GM19397 (cell line): ENCODE data around the gene ZNF433.
A peak's percentile ranks its signal among the peaks of the same experiment; 100 is the strongest.
"Not testable (repeated sequence)": the region's sequence is repeated elsewhere in the genome, so short reads cannot be mapped to it uniquely, and the experiment has no call there.

ENCODE experiments used
- ATAC-seq: cut with Tn5 transposase; IDR thresholded peaks from one replicate; pipeline ENCODE4 v1.9.1; 2021; ENCODE audit warnings: mild to moderate bottlenecking, moderate library complexity; ENCODE audit not compliant: unreplicated experiment

Gene ZNF433

DNA sequence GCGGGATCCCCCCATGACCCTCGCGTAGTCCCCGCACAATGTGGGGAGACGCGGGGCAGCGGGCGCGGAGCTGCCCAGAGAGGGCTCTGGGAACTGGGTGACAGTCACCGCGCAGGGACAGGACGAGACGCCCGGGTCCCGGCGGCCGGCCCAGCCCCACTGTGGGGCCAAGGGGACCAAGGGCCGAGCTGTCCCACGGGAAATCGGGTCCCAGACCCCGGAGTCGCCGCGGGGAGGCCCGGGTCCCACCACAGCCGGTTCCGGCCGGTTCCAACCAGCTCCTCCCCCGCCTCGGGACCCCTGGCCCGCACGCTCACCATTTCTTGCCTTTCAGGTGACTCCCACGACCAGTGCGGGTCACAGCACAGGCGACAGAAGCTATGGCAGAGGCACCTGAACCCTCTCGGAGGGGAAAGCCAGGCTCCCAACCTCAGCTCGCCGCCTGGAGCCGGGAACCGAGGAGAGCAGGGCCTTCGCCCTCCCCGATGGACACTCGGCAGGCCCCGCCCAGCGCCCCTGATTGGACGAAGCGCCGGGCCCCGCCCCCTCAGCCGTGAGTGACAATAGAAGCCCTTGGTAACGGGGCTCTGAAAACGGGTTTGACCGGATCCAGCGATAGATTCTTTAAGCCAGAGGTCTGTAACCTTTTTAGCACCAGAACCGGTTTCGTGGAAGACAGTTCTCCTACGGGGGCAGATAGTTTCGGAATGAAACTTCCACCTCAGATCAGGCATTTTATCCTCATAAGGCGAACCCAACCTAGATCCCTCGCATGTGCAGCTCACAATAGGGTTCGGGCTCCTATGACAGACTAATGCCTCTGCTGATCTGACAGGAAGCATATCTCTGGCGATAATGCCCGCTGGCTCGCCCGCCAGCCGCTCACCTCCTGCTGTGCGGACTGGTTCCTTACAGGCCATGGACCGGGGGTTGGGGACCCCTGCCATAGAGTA is at the start of gene ZNF433:
Gene ZNF433 (minus strand): TSS at position 460 of the 953 bp plus-strand sequence. CDS start 140 bp downstream, at position 320.
- peak; percentile 94 for ATAC-seq

DNA sequence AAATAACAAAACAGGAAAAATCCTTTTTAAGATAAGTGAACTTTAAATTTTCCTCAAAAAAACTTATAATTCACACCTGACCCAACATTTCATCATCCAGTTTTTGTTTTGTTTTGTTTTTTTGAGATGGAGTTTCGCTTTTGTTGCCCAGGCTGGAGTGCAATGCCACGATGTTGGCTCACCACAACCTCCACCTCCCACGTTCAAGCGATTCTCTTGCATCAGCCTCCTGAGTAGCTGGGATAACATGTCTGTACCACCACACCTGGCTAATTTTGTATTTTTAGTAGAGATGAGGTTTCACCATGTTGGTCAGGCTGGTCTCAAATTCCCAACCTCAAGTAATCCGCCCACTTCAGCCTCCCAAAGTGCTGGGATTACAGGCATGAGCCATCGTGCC is 47.9 kb upstream of the ZNF433 start:
- not testable (repeated sequence) for ATAC-seq

DNA sequence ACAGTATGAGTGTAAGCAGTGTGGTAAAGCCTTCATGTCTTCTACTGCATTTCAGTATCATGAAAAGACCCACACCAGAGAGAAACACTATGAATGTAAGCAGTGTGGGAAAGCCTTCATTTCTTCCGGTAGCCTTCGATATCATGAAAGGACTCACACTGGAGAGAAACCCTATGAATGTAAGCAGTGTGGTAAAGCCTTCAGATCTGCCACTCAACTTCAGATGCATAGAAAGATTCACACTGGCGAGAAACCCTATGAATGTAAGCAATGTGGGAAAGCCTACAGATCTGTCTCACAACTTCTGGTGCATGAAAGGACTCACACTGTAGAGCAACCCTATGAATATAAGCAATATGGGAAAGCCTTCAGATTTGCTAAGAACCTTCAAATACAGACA is 41.9 kb upstream of the ZNF433 start:
- no peak for ATAC-seq

DNA sequence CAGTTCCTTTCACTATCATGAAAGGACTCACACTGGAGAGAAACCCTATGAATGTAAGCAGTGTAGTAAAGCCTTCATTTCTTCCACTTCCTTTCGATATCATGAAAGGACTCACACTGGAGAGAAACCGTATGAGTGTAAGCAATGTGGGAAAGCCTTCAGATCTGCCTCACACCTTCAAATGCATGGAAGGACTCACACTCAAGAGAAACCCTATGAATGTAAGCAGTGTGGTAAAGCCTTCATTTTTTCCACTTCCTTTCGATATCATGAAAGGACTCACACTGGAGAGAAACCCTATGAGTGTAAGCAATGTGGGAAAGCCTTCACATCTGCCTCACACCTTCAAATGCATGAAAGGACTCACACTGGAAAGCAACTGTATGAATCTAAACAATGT is 40.9 kb upstream of the ZNF433 start:
- not testable (repeated sequence) for ATAC-seq

DNA sequence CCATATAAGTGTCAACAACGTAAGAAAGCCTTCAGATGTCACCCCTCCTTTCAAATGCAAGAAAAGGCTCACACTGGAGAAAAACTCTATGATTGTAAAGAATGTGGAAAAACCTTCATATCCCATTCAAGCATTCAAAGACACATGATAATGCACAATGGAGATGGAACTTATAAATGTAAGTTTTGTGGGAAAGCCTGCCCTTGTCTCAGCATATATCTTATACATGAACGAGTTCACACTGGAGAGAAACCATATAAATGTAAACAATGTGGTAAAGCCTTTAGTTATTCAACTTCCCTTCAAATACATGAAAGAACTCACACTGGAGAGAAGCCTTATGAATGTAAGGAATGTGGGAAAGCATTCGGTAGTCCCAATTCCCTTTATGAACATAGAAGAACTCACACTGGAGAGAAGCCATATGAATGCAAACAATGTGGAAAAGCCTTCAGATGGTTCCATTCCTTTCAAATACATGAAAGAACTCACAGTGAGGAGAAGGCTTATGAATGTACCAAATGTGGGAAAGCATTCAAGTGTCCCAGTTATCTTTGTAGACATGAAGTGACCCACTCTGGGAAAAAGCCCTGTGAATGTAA is 40.2 kb upstream of the ZNF433 start:
- no peak for ATAC-seq

DNA sequence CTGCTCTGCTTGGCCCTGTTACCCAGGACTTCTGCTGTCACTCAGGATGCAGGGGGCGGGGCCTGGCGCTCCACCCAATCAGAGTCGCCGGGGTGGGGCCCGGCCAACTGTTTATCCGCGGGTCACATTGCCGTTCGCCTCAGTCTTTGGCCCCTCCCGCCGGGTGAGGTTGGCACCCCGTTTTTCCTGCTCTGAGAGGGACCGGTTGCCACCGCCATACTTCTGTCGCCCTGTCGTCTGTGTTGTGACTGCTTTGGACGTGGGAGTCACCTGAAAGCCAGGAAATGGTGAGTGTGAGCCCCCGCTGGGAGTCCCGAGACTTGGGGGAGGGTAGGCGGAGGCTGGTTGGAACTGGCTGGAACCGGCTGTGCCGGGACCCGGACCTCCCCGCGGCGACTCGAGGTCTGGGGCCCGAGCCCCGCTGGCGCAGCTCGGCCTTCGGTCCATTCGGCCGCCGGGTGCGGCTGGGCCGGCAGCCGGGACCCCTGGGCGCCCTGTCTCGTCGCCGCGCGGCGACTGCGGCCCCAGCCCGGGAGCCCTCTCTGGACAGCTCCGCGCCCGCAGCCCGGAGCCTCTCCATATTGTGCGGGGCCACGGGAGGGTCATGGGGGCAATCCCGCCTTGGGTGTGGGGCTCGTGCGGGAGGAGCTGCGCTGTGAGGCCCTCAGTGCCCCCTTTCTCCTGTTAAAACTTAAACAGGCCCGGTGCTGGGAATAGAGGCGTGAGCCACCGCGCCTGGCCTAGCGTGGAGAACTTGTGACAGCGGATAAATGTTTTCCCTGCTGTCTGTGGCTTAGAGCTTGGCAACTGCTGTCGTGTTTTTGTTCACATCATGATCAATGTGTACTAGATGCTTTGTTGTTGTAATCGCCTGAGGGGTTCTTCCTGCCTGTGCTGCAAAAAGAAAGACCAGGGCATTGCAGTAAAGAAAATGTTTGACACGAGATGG is 29.4 kb upstream of the ZNF433 start, which contains the start of gene ZNF844:
Gene ZNF844 (plus strand): TSS at position 142 of the 949 bp plus-strand sequence. CDS start 143 bp downstream, at position 285.
- ATAC-seq, result peak; percentile 84

DNA sequence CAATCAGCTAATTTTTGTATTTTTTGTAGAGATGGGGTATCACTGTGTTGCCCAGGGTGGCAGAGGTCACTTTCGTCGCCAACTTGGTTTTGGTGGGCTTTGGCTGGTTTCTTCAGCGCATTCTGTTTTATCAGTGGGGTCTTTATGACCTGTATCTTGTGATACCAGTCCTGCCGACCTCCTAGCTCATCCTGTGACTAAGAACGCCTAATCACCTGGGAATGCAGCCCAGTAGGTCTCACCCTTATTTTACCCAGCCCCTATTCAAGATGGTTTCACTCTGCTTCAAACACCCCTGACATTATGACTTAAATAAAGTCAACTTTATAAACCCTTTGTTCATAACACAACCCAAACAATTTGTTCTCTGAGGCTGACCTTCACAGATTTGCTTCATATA is 20.3 kb upstream of the ZNF433 start:
- no peak for ATAC-seq

DNA sequence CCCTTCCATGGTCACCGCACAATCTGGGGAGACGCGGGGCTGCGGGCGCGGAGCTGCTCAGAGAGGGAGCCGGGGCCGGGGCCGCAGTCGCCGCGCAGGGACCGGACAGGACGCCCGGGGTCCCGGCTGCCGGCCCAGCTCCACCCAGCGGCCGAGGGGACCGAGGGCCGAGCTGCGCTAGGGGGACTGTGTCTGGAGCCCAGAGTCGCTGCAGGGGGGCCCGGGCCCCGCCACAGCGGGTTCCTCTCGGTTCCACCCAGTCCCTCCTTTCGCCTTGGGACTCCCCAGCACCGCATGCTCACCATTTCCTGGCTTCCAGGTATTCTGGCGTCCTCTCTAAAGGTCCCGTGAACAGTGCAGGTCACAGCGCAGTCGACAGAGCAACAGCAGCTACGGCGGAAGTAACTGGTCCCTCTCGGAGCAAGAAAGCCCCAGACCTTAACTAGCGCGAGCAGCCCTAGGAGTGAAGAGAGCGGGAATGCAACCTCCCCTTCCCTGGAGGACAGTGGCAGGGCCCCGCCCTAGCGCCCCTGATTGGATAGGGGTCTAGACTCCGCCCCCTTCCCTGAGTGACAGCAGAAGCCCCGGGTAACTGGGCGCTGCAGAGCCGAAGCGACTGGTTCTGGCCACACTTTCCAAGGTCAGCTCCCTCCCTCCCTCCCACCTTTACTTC is 17.2 kb upstream of the ZNF433 start, which contains the start of gene ZNF878:
Gene ZNF878 (minus strand): TSS at position 465 of the 673 bp plus-strand sequence. CDS start 160 bp downstream, at position 305.
- peak; percentile 75 for ATAC-seq

DNA sequence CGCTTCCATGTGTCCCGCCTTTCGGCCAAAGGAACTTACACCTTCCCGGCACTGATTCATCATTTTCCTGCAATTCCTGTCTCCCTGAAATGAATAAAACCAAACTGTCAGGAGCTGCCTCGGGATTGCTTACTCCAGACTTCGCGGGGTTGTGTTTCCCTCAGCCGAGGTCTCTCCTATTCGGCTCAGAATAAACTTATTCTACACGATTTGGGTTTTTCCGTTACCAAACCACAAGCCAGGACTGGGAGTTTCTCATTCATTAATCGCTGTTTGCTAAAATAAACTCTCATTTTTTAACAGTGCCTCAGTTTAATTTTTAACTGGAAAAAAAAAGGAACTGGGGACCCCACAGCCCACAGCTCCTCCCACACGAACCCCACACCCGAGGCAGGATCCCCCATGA is 16.6 kb upstream of the ZNF433 start:
- ATAC-seq, result no peak

DNA sequence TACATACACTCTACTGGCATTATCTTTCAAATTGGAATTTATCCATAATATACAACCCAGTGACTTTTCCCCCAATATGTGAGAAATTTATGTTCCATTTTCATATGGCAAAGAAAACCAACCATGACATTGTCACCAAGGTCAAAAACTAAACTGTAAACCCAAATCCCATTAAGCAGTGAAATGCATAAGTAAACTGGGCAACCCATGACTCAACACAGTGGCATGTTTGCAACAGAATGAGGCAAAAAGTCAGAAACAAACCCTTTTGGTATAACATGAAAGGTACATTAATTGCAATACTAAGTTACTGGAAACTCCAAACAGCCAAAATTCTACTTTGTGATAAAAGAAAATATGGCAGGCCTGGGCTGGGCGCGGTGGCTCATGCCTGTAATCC is 12.4 kb upstream of the ZNF433 start:
- ATAC-seq, result no peak

DNA sequence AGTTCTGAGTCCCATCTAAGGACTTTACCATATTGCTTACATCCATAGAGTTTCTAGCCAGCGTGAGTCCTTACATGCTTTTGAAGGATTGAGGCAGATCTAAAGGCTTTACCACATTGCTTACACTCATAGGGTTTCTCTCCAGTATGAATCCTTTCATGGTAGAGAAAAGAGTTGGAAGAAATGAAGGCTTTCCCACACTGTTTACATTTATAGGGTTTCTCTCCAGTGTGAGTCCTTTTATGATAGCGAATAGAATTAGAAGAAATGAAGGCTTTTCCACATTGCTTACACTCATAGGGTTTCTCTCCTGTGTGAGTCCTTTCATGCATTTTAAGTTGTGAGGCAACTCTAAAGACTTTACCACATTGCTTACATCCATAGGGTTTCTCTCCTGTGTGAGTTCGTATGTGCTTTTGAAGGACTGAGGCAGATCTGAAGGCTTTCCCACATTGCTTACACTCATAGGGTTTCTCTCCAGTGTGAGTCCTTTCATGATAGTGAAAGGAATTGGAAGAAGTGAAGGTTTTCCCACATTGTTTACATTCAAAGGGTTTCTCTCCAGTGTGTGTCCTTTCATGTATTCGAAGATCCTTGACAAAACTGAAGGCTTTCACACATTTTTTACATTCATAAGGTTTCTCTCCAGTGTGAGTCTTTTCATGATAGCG is 8.4 kb upstream of the ZNF433 start:
- ATAC-seq, result no peak

DNA sequence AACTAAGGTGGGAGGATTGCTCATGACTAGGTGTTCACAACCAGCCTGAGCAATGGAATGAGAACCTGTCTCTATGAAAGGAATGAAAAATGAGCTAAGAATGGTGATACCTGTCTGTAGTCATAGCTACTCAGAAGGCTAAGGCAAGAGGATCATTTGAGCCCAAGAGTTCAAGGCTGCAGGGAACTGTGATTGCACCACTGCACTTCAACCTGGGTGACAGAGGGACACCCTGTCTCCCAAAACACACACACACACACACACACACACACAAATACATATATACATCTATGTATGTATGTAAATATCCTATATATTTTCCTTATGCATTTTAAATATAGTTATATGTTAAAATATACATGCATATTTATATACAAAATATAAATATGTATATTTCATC is 7.4 kb upstream of the ZNF433 start:
- no peak for ATAC-seq

DNA sequence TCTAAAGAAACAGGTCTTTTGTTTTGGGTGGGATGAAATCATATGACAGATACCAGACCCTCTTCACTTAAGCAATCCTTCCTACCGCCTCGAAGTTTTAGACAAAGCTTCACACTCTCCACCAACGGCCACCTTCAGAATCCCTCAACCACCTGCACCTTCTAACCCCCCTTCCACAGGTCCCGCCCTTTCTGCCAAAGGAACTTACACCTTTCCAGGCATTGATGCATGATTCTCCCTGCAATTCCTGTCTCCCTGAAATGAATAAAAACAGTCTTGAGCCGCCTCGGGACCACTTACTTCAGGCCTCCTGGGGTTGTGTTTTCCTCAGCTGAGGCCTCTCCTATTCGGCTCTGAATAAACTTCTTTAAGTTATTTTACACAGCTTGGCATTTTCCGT is 859 bp downstream of the ZNF433 start:
- ATAC-seq, result no peak

DNA sequence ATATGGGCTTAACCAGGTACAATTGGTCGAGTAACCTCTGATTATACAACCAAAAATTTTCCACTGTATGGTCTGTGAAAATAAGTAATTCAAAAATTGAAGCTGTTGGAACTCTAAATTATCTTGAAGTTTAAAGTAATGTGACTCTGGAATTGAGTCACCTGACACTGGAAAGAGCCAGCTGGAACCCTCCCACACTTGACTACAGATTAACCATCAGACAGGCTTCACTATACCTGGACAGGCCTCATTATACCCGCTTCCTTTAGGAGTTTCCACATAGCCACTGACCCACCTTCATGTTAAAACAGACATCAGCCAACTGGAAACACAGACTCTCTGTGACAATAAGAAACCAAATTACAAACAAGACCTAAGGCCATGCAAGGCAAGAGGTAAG is 1.3 kb downstream of the ZNF433 start:
- ATAC-seq, result no peak

DNA sequence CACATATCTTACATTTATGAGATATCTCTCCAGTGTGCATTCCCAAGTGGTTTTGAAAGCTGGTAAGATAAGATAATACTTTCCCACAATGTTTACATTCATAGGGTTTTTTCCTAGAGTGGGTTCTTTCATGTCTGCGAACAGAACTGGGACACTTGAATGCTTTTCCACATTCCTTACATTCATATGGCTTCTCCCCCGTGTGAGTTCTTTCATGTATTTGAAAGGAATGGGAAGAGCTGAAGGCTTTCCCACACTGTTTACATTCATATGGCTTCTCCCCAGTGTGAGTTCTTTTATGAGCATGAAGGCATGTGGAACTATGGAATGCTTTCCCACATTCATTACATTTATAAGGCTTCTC is 19.7 kb downstream of the ZNF433 start:
- ATAC-seq, result no peak

DNA sequence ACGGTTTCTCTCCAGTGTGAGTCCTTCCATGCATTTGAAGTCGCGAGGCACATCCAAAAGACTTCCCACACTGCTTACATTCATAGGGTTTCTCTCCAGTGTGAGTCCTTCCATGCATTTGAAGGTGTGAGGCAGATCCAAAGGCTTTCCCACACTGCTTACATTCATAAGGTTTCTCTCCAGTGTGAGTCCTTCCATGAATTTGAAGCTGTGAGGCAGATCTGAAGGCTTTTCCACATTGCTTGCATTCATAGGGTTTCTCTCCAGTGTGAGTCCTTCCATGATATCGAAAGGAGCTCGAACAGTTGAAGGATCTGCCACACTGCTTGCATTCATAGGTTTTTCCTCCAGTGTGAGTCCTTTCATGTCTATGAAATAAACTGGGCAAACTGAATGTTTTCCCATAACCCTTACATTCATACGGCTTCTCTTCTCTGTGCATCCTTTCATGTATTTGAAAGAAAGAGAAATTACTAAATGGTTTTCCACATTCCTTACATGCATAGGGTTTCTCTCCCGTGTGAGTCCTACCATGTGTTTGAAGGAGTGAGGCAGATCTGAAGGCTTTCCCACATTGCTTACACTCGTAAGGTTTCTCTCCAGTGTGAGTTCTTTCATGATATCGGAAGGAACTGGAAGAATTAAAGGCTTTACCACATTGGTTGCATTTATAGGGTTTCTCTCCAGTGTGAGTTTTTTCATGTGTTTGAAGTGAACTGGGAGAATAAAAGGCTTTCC is 20.3 kb downstream of the ZNF433 start:
- ATAC-seq, result no peak

DNA sequence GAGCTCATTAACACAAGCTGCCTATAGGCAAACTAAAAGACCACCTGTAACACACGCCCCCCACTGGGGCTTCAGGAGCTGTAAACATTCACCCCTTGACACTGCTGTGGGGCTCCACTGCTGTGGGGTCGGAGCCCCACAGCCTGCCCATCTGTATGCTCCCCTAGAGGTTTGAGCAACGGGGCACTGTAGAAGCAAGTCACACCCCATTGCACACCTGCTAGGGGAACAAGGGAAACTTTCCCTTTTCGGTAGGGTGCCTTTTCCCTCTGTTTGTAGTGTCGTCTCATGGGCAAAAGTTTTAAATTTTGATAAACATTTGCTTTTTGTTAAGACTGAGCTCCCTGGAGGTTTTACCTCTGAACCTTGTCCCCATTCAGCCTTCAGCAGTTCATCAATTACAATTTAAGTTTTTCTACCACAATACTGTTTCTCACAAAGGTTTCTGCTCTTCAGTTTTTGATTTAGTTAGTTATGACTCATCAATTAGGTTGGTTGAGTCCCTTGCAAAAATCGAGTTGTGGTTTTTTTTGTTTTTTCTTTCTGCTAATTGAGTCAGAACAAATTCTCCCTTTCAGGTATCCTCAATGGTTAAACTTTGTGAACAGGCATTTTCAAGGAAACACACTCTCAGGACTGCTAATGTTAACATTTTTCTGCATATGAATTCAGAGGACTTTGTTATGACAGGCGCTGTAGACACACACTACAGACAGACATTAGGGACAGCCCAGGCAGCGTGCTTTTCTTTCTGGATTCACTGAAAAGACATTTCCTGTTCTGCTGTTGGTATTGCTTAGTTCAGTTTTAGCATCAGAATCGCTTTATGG is 35.1 kb downstream of the ZNF433 start:
- ATAC-seq, result no peak

DNA sequence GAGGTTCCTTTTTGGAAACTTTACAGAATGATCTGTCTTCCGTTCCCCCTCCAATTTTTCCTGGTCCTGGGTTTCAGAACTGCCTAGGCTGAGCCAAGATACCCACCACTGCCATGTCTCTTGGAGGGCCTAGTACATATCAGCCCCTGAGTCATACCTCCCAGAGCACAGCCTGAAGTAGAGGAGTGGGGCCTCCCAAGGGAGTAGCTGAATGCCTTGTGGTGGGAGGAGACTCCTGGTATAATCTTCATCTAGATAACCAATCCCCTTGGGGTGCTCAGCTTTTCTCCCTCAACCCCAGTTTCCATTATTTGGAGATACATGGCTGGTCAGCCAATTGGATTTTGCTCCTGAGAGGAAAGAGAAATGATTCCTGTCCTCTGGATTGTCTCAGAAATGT is 40.3 kb downstream of the ZNF433 start:
- ATAC-seq, result no peak
